IPS-18c (cell line): ENCODE data around the gene ROMO1.

Experiments
- H3K4me3 ChIP-seq: 2 replicates; pipeline ENCODE4 v1.7.0; 2013; ENCODE audit warnings: low read depth, mild to moderate bottlenecking, low read length, moderate library complexity; ENCODE audit not compliant: insufficient read depth
- H3K9me3 ChIP-seq: one replicate; pipeline ENCODE4 v1.6.1; 2013; ENCODE audit warnings: mild to moderate bottlenecking, low read length, moderate library complexity; ENCODE audit not compliant: control insufficient read depth, insufficient read depth

ROMO1 gene

DNA sequence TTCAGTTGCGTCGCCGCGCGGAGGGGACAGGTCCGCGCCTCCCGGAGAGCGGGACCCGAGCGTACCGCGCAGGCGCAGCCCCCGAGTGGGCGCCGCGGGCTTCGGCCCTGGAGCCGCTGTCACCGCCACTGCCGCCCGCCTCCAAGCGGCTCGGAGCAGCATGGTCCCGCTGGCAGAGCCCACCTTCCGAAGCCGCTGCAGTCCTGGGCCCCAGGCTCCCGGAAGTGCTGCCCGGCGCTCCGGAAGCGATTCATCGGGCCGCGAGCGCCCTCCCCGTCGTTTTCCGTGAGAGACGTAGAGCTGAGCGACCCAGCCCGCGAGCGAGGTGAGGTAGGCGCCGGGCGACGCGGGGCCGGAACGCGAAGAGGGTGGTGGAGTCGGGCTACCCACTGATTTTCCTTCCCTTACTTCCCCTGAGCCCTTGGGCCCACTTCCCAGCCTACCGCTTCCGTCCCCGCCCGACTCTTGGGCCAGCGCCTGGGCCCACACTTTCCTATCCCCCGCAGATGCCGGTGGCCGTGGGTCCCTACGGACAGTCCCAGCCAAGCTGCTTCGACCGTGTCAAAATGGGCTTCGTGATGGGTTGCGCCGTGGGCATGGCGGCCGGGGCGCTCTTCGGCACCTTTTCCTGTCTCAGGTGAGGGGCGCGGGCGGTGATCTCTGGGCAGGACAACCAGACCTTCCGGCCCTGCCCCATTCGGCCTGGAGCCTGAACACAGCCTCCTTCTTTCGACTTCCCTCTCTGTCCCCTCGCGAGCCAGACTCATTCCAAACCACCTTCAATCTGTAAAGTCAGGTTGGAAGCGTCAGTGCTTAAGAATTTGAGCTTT lies at the start of gene ROMO1, which contains the start of gene NFS1:
TSS of gene ROMO1 (plus strand) at position 279 of the 830 bp plus-strand sequence. CDS start at position 507, 228 bp downstream.
TSS of gene NFS1 (minus strand) at position 226 of the 830 bp plus-strand sequence. CDS start at position 162, 64 bp downstream.
- H3K4me3 ChIP-seq: peak within 1 kb of the TSS; percentile 100
- H3K9me3 ChIP-seq: no peaks in the 10 kb centered on the region

GRCh38 chr20:35650632-35651031 lies 48.6 kb upstream of the ROMO1 start:
- no peak overlapping the region for H3K4me3 ChIP-seq

DNA sequence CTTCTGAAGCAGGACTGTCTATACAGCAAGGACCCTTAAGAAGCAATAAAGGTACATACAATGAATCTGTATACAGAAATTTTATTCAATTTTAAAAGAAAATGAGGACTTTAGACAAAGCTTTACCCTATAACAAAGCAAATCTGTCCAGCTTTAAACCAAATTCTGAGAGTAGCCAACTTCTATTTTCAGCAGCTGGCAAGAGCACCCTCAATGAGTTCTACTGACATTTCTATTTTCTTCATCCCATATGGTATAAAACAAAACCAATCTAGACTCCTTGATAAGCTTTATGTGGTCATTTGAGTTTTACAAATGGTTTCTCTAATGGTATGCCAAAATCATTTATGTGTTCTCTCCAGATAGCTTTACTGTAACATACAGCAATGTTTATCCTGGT lies 47.2 kb upstream of the ROMO1 start:
- H3K9me3 ChIP-seq: no peaks in the 10 kb centered on the region
- H3K4me3 ChIP-seq: no peak overlapping the region

More at GRCh38 chr20:35650632-35651031, 48.6 kb upstream of the ROMO1 start:
- H3K9me3 ChIP-seq: no peaks in the 10 kb centered on the region

- H3K4me3 ChIP-seq: no peak overlapping the region
- no peaks in the 10 kb centered on the region for H3K9me3 ChIP-seq
Measured at GRCh38 chr20:35652641-35653429, 46.4 kb upstream of the ROMO1 start.

DNA sequence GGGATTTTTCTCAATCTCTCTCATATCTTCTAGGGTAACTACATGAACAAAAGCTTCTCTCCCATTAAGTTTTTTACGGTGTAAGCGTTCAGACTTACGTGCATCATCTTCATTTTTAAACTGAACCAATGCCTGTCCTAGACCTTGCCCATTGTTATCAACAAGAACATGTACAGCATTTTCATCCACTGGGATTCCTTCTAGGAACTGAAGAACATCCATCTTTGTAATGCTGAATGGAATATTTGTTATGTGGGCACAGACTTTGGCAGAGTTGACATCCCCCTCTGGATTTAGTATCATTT lies 45.8 kb upstream of the ROMO1 start:
- Histone ChIP-seq H3K4me3 (no peak overlapping the region), H3K9me3 (no peaks in the 10 kb centered on the region)

DNA sequence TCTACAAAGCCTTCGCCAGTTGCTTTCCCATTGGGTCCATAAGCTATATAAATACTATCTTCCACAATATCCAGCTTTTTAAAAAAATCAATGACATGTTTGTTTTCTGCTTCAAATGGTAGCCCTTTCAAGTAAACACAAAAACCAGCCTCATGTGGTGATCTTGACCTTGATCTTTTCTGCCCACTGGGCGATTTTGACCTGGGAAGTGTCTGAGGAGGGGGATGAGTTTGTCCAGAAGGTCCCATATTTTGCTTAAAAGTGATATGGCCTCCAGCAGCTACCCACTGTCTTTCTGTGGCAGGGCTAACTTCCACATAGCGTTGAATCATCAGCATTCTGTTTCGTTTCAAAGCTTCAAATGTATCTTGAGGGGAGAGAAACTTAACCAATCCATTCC lies 45.3 kb upstream of the ROMO1 start:
- Histone ChIP-seq H3K4me3 (no peak overlapping the region), H3K9me3 (no peaks in the 10 kb centered on the region)

DNA sequence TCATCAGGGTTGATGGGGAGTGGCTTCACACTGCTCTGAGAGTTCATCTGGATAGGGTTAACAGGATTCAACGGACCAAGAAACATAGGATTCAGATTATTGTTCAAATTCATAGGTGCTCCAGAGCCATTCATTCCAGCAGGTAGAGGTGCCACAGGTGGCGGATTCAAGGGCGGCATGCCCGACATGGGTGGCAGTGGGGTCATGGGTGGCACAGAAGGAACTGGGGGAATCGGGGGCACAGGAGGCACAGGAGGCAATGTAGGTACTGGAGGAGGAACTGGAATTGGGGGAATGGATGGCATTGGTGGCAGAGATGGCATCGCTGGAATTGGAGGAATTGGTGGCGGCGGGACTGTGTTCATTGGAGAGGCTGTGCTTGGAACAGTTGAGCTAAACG lies 44.8 kb upstream of the ROMO1 start:
- H3K9me3 ChIP-seq: no peaks in the 10 kb centered on the region
- no peak overlapping the region for H3K4me3 ChIP-seq

DNA sequence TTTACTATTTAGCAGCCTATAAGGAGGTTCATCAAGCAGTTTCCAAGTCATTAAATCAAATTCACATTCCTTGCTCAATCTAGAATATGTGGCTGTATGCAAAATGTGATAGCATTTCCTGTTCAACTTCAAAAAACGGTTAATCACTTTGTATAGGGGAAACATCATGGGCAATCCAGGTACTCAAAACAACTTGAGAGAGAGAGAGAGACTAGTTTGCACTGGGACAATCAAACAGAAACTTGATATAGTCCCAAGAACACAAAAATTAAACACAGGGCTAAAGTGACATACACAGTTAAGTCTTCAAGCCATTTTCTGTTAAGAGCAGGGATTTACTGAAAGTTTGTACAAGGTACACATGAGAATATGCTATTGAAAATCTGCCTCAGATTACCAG lies 41.9 kb upstream of the ROMO1 start:
- no peak overlapping the region for H3K4me3 ChIP-seq

DNA sequence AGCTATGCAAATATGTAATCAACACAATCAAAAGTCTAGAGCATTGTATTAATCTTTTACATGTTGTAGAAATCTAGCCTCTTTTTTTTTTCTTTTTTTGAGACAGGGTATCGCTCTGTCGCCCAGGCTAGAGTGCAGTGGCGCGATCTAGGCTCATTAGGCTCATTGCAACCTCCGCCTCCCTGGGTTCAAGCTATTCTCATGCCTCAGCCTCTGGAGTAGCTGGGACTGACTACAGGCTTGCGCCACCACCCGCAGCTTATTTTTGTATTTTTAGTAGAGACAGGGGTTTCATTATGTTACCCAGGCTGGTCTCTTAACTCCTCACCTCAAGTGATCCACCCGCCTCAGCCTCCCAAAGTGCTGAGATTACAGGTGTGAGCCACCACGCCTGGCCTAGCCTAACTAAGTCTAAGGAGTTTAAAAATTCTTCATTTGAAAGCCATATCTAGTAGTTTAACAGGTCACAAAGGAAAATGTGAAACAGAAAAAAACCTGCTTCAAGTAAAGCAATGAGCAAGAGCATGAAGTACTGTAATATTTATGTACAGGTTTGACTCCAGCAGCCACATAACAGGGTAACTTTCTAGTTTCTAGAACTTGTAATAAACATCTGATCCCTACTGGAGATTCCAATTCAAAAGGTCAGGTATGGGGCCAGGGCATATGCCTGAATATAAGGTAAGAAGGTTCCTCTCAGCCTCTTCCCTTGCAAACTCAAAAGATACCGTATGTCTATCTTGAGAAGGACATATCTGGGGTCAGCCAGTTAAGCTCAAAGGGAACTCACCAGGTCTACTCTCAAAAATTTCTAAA lies 38.9 kb upstream of the ROMO1 start:
- Histone ChIP-seq H3K4me3 (no peak overlapping the region), H3K9me3 (no peaks in the 10 kb centered on the region)

More for the DNA sequence above, 41.9 kb upstream of the ROMO1 start:
- H3K9me3 ChIP-seq: no peaks in the 10 kb centered on the region

- no peaks in the 10 kb centered on the region for H3K9me3 ChIP-seq
- no peak overlapping the region for H3K4me3 ChIP-seq
Measured at GRCh38 chr20:35661053-35661452, 38.2 kb upstream of the ROMO1 start.

- Histone ChIP-seq H3K9me3 (no peaks in the 10 kb centered on the region), H3K4me3 (no peak overlapping the region)
Measured at GRCh38 chr20:35661908-35662307, 37.3 kb upstream of the ROMO1 start.

DNA sequence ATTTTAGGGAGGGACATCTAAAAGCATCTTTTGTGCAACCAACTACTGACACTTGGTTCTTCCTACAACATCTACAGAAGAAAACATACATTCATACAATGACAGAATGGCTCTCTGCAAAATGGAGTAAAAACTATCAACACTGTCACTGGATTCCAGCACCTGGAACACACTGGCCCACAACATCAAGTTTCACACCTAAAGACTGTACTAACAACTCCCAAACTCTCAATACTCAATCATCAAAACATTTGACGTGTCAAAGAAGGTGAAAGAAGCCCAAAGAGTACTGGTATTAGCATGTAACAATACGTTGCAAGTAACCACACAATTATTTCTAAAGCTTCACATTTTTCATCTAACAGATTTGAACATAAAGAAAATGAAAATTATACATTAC lies 36.7 kb upstream of the ROMO1 start:
- H3K9me3 ChIP-seq: no peaks in the 10 kb centered on the region
- peak overlapping the region; percentile 38 for H3K4me3 ChIP-seq

GRCh38 chr20:35663516-35664465 lies 35.4 kb upstream of the ROMO1 start:
- Histone ChIP-seq H3K4me3 (peak overlapping the region; percentile 84), H3K9me3 (no peaks in the 10 kb centered on the region)

DNA sequence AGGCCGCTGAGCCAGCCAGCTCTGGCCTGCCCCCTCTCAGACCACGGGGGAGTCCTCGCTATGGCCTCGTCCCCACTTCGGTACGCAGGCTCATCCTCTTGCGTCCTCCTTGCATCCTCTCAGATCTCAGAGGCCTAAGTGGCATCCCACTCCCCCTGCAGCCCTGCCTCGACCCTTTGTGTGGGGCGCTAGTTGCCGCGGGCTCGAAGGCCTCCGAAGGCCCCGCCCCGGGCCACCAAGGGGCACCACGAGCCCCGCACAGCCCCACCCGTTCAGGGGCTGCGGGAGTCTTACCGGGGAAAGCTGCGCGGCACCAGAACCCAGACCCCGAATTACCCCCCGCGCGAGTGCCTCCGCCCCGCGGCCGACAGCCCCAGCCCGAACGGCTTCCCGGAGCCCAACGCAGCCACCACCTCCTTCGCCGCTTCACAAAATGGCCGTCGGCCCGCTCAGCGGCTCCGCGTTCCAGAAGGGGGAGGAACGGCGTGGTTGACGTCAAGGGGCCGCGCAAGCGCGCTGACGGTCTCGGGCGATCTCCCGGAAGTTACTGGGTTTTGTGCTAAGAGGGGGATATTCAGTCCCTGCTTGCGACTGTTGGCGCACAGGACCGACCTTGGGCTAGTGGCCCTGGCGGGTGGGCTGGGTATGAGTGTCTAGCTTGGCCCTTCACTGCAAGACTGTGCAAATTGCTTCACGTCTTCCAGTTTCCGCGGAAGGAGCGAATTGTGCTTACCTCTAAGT lies 34.6 kb upstream of the ROMO1 start, which contains the start of the genes CPNE1 and RBM12:
TSS of gene CPNE1 (minus strand) at position 435 of the 741 bp plus-strand sequence. CDS start 31,977 bp downstream, outside the sequence.
TSS of gene RBM12 (minus strand) at position 435 of the 741 bp plus-strand sequence. CDS start 9,578 bp downstream, outside the sequence.
- Histone ChIP-seq H3K9me3 (no peaks in the 10 kb centered on the region), H3K4me3 (peak within 1 kb of the TSS; percentile 84)

DNA sequence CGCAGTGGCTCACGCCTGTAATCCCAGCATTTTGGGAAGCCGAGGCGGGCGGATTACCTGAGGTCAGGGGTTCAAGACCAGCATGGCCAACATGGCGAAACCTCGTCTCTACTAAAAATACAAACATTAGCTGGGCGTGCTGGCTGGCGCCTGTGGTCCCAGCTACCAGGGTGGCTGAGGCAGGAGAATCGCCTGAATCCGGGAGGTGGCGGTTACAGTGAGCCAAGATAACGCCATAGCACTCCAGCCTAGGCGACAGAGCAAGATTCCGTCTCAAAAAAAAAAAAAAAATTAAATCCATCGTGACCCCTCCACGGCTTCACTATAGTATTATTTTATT lies 33.3 kb upstream of the ROMO1 start:
- H3K4me3 ChIP-seq: no peak overlapping the region
- no peaks in the 10 kb centered on the region for H3K9me3 ChIP-seq

- Histone ChIP-seq H3K9me3 (no peaks in the 10 kb centered on the region), H3K4me3 (no peak overlapping the region)
Measured at GRCh38 chr20:35669221-35669620, 30.0 kb upstream of the ROMO1 start.
